Subcutaneous adipose tissue (tissue), 4 donors: ENCODE results near the gene TAAR9. TPM values are rescaled to one million over a fixed set of nuclear protein-coding genes. Genes with fewer than 3 reads are reported as not detected.

Experiments
- total RNA-seq, 4 donors: library from RNA; depleted of rRNA; stranded (reverse); fragments of >200 nt; gene quantifications; one replicate each; pipeline ENCODE4 v1.1.0, GENCODE V29; 2016
- TF ChIP-seq, protein P1 (sequence below): fragments of 450-650 bp; IDR thresholded peaks from one replicate; pipeline ENCODE4 v1.5.1; 2016; ENCODE audit warnings: low read depth, mild to moderate bottlenecking, control low read depth, antibody characterized with exemption, moderate library complexity

The TAAR9 gene
- total RNA-seq, 4 donors from 2014 or later = not detected

DNA sequence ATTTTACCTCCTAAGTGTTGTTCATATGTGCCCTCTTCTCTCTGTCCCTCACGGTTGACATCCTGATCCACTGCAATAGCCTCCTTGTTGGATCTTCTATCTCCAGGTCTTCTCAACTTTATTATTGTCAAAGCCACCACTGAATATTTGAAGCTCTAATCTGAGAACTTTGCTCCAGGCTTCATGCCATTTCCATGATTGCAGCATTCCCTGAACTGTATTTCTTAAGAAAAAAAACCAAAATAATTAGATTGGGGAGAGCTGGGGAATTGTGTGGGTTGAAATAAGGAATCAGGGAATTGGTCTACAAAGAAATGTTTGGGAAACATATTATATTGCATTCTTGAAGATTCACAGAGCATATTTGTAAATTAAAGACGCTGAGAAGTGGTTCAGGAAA, 22.7 kb upstream of the TAAR9 start:
- TF ChIP-seq, protein P1, sequence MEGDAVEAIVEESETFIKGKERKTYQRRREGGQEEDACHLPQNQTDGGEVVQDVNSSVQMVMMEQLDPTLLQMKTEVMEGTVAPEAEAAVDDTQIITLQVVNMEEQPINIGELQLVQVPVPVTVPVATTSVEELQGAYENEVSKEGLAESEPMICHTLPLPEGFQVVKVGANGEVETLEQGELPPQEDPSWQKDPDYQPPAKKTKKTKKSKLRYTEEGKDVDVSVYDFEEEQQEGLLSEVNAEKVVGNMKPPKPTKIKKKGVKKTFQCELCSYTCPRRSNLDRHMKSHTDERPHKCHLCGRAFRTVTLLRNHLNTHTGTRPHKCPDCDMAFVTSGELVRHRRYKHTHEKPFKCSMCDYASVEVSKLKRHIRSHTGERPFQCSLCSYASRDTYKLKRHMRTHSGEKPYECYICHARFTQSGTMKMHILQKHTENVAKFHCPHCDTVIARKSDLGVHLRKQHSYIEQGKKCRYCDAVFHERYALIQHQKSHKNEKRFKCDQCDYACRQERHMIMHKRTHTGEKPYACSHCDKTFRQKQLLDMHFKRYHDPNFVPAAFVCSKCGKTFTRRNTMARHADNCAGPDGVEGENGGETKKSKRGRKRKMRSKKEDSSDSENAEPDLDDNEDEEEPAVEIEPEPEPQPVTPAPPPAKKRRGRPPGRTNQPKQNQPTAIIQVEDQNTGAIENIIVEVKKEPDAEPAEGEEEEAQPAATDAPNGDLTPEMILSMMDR = no peak

DNA sequence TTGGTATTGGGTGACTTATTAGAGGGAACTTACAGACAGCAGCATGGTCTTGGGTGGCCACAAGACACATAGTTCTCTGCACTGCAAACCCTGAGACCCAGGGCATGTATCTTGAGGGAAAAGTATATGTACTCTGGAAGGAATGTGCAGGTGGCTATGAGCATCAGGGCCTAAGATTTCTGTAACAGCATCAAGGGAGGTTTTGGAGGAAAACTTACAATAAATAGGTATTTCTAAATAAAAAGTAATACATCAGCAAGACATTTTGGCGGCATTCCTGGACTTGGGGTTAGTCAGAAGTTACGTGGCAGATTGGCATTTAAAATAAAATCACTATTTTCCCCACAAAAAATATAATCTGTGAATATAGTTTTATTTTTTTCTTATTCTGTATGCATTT, 17.1 kb upstream of the TAAR9 start:
- TF ChIP-seq, protein P1 = no peak

DNA sequence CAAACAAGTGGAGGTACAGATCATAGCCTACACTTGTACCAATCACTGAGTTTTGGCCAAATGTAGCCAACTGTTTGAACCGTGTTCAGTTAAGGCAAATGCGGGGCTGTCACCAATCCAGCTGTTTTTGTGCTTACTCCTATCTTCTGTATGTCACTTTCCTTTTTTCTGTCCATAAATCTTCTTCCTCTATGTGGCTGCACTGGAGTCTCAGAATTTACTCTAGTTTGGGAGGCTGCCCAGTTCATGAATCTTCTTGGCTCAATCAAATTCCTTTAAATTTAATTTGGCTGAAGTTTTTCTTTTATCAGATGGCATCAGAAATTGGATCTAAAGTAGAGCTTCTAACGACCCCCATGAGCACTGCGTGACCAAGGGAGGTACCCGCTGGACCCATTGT, 13.4 kb upstream of the TAAR9 start:
- TF ChIP-seq, protein P1 = no peak

DNA sequence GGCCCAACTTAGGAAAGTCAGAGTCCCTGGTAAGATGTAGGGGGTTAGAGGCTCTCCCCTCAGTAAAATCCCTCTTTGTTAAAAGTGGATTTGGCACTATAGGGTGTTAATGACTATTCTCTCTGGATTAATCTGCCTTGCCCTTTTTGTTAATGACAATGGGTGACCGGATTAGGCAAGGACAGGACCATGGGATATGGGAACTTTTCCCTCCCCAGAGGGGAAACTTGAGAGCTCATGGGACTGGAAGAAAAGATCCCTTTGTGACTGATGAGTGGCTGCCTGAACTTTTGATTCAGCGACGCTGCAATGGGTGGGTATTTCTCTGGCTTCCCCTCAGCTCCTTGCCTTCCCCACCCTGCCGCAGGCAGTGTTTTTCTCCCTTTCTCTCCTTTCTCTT, 12.2 kb upstream of the TAAR9 start:
- TF ChIP-seq, protein P1 = no peak

DNA sequence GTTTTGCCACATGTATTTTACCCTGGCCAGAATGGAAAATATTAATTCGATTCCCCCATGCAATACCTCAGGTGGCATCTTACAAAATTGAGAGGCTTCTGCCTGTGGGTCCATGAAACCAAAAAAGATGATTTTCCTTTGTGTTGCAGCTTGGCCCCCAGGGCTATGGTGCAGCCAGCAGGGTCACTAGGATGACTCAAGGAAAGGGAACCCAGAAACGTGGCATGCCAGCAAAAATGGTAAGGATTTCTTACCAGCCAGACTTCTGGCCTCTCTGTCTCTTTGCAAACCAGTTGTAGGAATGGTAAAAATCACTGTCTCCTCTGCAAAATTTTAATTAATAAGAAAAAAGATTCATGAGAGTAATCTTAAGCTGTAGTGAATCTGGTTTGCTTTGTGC, 11.6 kb upstream of the TAAR9 start:
- TF ChIP-seq, protein P1 = no peak

DNA sequence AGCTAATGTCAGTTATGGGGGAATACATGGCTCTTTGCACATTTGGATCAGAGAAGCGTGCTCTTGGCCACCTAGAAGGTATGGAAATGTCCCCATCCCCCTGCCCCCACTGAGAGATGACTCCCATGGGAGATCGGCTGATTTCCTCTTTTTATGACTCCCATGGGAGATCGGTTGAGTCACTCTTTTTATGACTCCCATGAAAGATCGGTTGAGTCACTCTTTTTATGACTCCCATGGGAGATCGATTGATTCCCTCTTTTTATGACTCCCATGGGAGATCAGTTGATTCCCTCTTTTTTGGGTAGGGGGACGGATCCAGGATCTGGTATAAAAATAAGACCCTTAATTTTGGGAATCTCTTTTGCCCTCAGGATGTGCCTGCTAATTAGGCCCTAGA, 10.3 kb upstream of the TAAR9 start:
- TF ChIP-seq, protein P1 = no peak

DNA sequence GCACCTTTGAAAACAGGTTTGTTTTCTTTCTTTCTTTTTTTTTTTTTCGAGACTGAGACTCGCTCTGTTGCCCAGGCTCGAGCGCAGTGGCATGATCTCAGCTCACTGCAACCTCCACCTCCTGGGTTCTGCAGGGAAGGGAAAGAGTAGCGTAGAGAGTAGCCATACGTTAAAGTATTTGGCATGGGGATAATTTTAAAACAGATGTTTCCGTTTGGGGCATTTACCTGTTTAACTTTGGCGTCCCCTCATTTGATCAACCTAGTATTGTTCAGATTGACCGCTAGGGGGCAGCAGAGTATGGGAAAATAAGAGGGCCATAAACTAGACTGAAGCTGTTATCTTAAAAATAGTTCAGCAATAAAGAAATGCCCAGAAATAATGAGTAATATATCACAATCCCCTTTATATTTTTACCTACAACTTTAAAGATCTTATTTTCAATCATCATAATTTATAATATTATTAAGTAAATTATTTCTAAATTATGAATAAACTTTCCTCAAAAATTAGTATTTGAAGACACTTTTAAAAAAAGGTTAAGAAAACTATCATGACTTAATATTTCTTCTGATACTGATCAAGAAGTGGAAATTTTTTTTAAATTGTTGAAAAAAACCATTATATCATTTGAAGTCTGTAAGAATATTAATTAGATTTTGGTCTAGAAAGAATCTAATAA, 7.6 kb upstream of the TAAR9 start:
- TF ChIP-seq, protein P1 = no peak
